IPS-18a (cell line): Measurements from ENCODE around the gene GAL3ST3.
"Not testable (repeated sequence)": the region's sequence is repeated elsewhere in the genome, so short reads cannot be mapped to it uniquely, and the experiment has no call there.

Source experiments
- H3K27ac ChIP-seq: one replicate; pipeline ENCODE4 v1.5.1; 2013; ENCODE audit warnings: low read length
- H3K27me3 ChIP-seq: one replicate; pipeline ENCODE4 v1.6.1; 2013; ENCODE audit warnings: mild to moderate bottlenecking, low read length; ENCODE audit not compliant: control insufficient read depth, insufficient read depth
- H3K36me3 ChIP-seq: one replicate; pipeline ENCODE4 v1.6.1; 2013; ENCODE audit warnings: low read depth, low read length; ENCODE audit not compliant: control insufficient read depth
- H3K4me1 ChIP-seq: one replicate; pipeline ENCODE4 v1.6.1; 2013; ENCODE audit warnings: low read depth, low read length; ENCODE audit not compliant: control insufficient read depth
- H3K4me3 ChIP-seq: one replicate; pipeline ENCODE4 v1.5.1; 2013; ENCODE audit warnings: low read length
- H3K9ac ChIP-seq: one replicate; pipeline ENCODE4 v1.6.1; 2013; ENCODE audit warnings: mild to moderate bottlenecking, low read length, moderate library complexity
- H3K9me3 ChIP-seq: one replicate; pipeline ENCODE4 v1.6.1; 2013; ENCODE audit warnings: low read depth, low read length; ENCODE audit not compliant: control insufficient read depth

GAL3ST3 gene

GRCh38 chr11:66015936-66016792 lies 32.8 kb downstream of the GAL3ST3 start:
- no peaks in the 10 kb centered on the region for H3K9me3 ChIP-seq
- no peak overlapping the region for H3K9ac ChIP-seq
- no peak overlapping the region for H3K27ac ChIP-seq
- H3K4me3 ChIP-seq: no peak overlapping the region
- no peaks in the 10 kb centered on the region for H3K4me1 ChIP-seq
- no peaks in the 10 kb centered on the region for H3K27me3 ChIP-seq
- no peaks in the 10 kb centered on the region for H3K36me3 ChIP-seq

GRCh38 chr11:66015454-66015881 lies 33.5 kb downstream of the GAL3ST3 start:
- H3K9ac ChIP-seq: no peak overlapping the region
- no peak overlapping the region for H3K4me3 ChIP-seq
- H3K27ac ChIP-seq: no peak overlapping the region
- H3K4me1 ChIP-seq: no peaks in the 10 kb centered on the region
- no peaks in the 10 kb centered on the region for H3K36me3 ChIP-seq
- H3K9me3 ChIP-seq: no peaks in the 10 kb centered on the region
- H3K27me3 ChIP-seq: no peaks in the 10 kb centered on the region

- no peak overlapping the region for H3K27ac ChIP-seq
- H3K27me3 ChIP-seq: no peaks in the 10 kb centered on the region
- no peaks in the 10 kb centered on the region for H3K4me1 ChIP-seq
- no peak overlapping the region for H3K4me3 ChIP-seq
- H3K36me3 ChIP-seq: no peaks in the 10 kb centered on the region
- H3K9me3 ChIP-seq: no peaks in the 10 kb centered on the region
- H3K9ac ChIP-seq: no peak overlapping the region
Observed at GRCh38 chr11:66014804-66015453, 34.0 kb downstream of the GAL3ST3 start.

GRCh38 chr11:66013762-66014100 lies 35.2 kb downstream of the GAL3ST3 start:
- Histone ChIP-seq H3K27ac (no peak overlapping the region), H3K9me3 (no peaks in the 10 kb centered on the region), H3K4me1 (no peaks in the 10 kb centered on the region), H3K27me3 (no peaks in the 10 kb centered on the region), H3K36me3 (no peaks in the 10 kb centered on the region), H3K4me3 (no peak overlapping the region), H3K9ac (no peak overlapping the region)

GRCh38 chr11:66012946-66013761 lies 35.8 kb downstream of the GAL3ST3 start:
- Histone ChIP-seq H3K27me3 (no peaks in the 10 kb centered on the region), H3K9ac (no peak overlapping the region), H3K9me3 (no peaks in the 10 kb centered on the region), H3K4me1 (no peaks in the 10 kb centered on the region), H3K27ac (no peak overlapping the region), H3K4me3 (no peak overlapping the region), H3K36me3 (no peaks in the 10 kb centered on the region)

GRCh38 chr11:66012371-66012945 lies 36.5 kb downstream of the GAL3ST3 start:
- Histone ChIP-seq H3K4me3 (no peak overlapping the region), H3K9ac (no peak overlapping the region), H3K36me3 (no peaks in the 10 kb centered on the region), H3K27ac (no peak overlapping the region), H3K9me3 (no peaks in the 10 kb centered on the region), H3K27me3 (no peaks in the 10 kb centered on the region), H3K4me1 (peaks cover 2% of the 10 kb centered on the region)

- Histone ChIP-seq H3K27me3 (no peaks in the 10 kb centered on the region), H3K9ac (no peak within 1 kb of the TSS), H3K9me3 (no peaks in the 10 kb centered on the region), H3K4me1 (peaks cover 5% of the 10 kb centered on the region), H3K4me3 (no peak within 1 kb of the TSS), H3K27ac (no peak within 1 kb of the TSS), H3K36me3 (no peaks in the 10 kb centered on the region)
Observed at GRCh38 chr11:66011785-66012303, 37.1 kb downstream of the GAL3ST3 start, which contains the start of gene CST6. Gene CST6, plus strand, starts transcription at chr11:66012008. Its CDS starts 37 bp downstream, at chr11:66012045.

GRCh38 chr11:66011239-66011784 lies 37.6 kb downstream of the GAL3ST3 start:
- H3K36me3 ChIP-seq: no peaks in the 10 kb centered on the region
- H3K27me3 ChIP-seq: no peaks in the 10 kb centered on the region
- H3K27ac ChIP-seq: no peak overlapping the region
- H3K4me3 ChIP-seq: no peak overlapping the region
- peaks cover 5% of the 10 kb centered on the region for H3K4me1 ChIP-seq
- H3K9ac ChIP-seq: no peak overlapping the region
- H3K9me3 ChIP-seq: no peaks in the 10 kb centered on the region

GRCh38 chr11:66010036-66010435 lies 38.9 kb downstream of the GAL3ST3 start:
- not testable (repeated sequence) for H3K4me1 ChIP-seq, H3K9me3 ChIP-seq, H3K27me3 ChIP-seq, H3K27ac ChIP-seq, H3K36me3 ChIP-seq, H3K4me3 ChIP-seq, H3K9ac ChIP-seq

- no peaks in the 10 kb centered on the region for H3K9me3 ChIP-seq
- no peaks in the 10 kb centered on the region for H3K27me3 ChIP-seq
- H3K9ac ChIP-seq: no peak overlapping the region
- H3K4me1 ChIP-seq: peaks cover 5% of the 10 kb centered on the region
- H3K4me3 ChIP-seq: no peak overlapping the region
- H3K36me3 ChIP-seq: peaks cover 13% of the 10 kb centered on the region
- no peak overlapping the region for H3K27ac ChIP-seq
Observed at GRCh38 chr11:66008468-66009101, 40.4 kb downstream of the GAL3ST3 start.
